Esophagus squamous epithelium (tissue), 4 donors: ENCODE results near the gene RHBDL2.
"Not testable (repeated sequence)": the region's sequence is repeated elsewhere in the genome, so short reads cannot be mapped to it uniquely, and the experiment has no call there.

ENCODE experiments used
- POLR2A ChIP-seq, 4 donors: fragments of 450-650 bp; IDR thresholded peaks; one replicate each; pipeline ENCODE4 v1.6.1; 2017; ENCODE audit warnings: antibody characterized with exemption in 4 of 4, mild to moderate bottlenecking in 4 of 4, moderate library complexity in 3 of 4
- TF ChIP-seq, protein P1 (sequence below), 6 experiments: fragments of 450-650 bp in 4 of 6; fragments of 200-600 bp in 2 of 6; sonication (generic) in 2 of 6; IDR thresholded peaks; one replicate each; pipeline ENCODE4 v1.5.1; 2016 to 2019; ENCODE audit warnings: antibody characterized with exemption in 6 of 6, mild to moderate bottlenecking in 4 of 6, moderate library complexity in 4 of 6

- TF ChIP-seq, protein P1, sequence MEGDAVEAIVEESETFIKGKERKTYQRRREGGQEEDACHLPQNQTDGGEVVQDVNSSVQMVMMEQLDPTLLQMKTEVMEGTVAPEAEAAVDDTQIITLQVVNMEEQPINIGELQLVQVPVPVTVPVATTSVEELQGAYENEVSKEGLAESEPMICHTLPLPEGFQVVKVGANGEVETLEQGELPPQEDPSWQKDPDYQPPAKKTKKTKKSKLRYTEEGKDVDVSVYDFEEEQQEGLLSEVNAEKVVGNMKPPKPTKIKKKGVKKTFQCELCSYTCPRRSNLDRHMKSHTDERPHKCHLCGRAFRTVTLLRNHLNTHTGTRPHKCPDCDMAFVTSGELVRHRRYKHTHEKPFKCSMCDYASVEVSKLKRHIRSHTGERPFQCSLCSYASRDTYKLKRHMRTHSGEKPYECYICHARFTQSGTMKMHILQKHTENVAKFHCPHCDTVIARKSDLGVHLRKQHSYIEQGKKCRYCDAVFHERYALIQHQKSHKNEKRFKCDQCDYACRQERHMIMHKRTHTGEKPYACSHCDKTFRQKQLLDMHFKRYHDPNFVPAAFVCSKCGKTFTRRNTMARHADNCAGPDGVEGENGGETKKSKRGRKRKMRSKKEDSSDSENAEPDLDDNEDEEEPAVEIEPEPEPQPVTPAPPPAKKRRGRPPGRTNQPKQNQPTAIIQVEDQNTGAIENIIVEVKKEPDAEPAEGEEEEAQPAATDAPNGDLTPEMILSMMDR (IDR thresholded peaks at IDR 0.05): not testable (repeated sequence)
- not testable (repeated sequence) for TF ChIP-seq POLR2A (IDR thresholded peaks at IDR 0.05)
These were observed 96.5 kb downstream of the RHBDL2 start for GRCh38 chr1:38845088-38845487.
